Skeletal muscle satellite cell (primary cell): Measurements from ENCODE around the gene OPCML.
"Not testable (repeated sequence)": the region's sequence is repeated elsewhere in the genome, so short reads cannot be mapped to it uniquely, and the experiment has no call there.

Experiments
- H3K27me3 ChIP-seq: 2 replicates; pipeline ENCODE4 v1.7.0; 2013; ENCODE audit warnings: low read length; ENCODE audit not compliant: control insufficient read depth, insufficient read depth
- H3K36me3 ChIP-seq: 2 replicates; pipeline ENCODE4 v1.7.0; 2013; ENCODE audit warnings: mild to moderate bottlenecking, control low read depth, low read length; ENCODE audit not compliant: insufficient read depth
- H3K4me1 ChIP-seq: 2 replicates; pipeline ENCODE4 v1.7.0; 2013; ENCODE audit warnings: low read length; ENCODE audit not compliant: control insufficient read depth, insufficient read depth
- H3K4me2 ChIP-seq: 2 replicates; pipeline ENCODE4 v1.7.0; 2013; ENCODE audit warnings: mild to moderate bottlenecking, low read length
- H3K4me3 ChIP-seq: 2 replicates; pipeline ENCODE4 v1.7.0; 2013; ENCODE audit warnings: low read length
- H3K9ac ChIP-seq: 2 replicates; pipeline ENCODE4 v1.7.0; 2013; ENCODE audit warnings: mild to moderate bottlenecking, low read depth, low read length, moderate library complexity
- H3K9me3 ChIP-seq: replicated peaks from 2 replicates; pipeline ENCODE4 v1.7.0; 2013; ENCODE audit warnings: mild to moderate bottlenecking, control low read depth, low read length

OPCML gene

GRCh38 chr11:132409573-132410355 lies 1122.5 kb downstream of the OPCML start:
- Histone ChIP-seq H3K36me3 (no peaks in the 10 kb centered on the region), H3K27me3 (peaks cover 14% of the 10 kb centered on the region), H3K4me1 (no peaks in the 10 kb centered on the region), H3K9ac (no peak overlapping the region), H3K9me3 (no peaks in the 10 kb centered on the region), H3K4me2 (no peak overlapping the region), H3K4me3 (no peak overlapping the region)

DNA sequence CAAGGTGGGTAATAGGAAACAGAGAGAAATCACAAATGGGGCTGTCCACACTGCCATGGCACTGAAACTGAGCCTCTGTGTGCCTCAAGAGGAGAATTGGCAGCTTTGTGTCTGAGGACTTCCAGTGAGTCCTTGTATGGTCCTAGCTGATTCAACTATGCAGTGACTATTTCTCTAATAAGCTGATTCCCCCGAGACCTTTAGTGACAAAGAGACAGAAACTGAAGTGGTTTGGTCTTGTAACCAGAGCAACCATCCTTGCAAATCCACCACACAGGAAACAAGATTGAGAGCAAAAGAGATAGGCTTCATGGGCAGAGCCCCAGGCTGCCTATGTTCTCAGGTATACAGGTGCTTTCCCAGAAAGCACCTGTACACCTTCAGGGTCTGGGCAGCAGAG lies 1123.4 kb downstream of the OPCML start:
- H3K9me3 ChIP-seq, result no peaks in the 10 kb centered on the region
- peaks cover 18% of the 10 kb centered on the region for H3K27me3 ChIP-seq
- H3K4me3 ChIP-seq, result no peak overlapping the region
- no peaks in the 10 kb centered on the region for H3K36me3 ChIP-seq
- H3K9ac ChIP-seq, result no peak overlapping the region
- no peak overlapping the region for H3K4me2 ChIP-seq
- H3K4me1 ChIP-seq, result no peaks in the 10 kb centered on the region

- Histone ChIP-seq H3K4me3 (no peak overlapping the region), H3K27me3 (peaks cover 32% of the 10 kb centered on the region), H3K9me3 (no peaks in the 10 kb centered on the region), H3K4me1 (no peaks in the 10 kb centered on the region), H3K9ac (no peak overlapping the region), H3K4me2 (no peak overlapping the region), H3K36me3 (no peaks in the 10 kb centered on the region)
Observed at GRCh38 chr11:132405728-132406127, 1126.6 kb downstream of the OPCML start.

- Histone ChIP-seq H3K36me3 (no peaks in the 10 kb centered on the region), H3K4me1 (no peaks in the 10 kb centered on the region), H3K4me3 (no peak overlapping the region), H3K9me3 (no peaks in the 10 kb centered on the region), H3K9ac (no peak overlapping the region), H3K27me3 (peaks cover 18% of the 10 kb centered on the region), H3K4me2 (peak overlapping the region; percentile 2)
Observed at GRCh38 chr11:132402071-132402684, 1130.1 kb downstream of the OPCML start.

DNA sequence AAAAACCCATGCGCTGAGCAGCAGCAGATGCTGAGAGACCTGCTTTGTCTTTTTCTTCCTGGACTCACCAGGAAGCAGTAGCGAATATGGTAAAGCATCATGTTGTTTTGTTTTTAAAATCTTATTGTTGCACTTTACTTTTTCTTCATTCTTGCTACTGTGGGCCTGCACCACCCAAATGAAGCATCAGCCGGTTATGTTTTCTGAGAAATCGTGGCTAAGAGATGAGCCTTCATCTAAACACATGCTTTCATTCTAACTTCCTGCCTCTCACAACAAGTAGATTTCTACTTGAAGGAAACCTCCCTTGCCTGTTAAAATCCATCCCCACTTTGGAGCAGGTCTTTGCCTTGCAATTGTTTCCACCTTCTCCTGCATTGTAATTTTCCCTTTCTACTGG lies 1136.0 kb downstream of the OPCML start:
- H3K36me3 ChIP-seq, result no peaks in the 10 kb centered on the region
- H3K4me3 ChIP-seq, result no peak overlapping the region

GRCh38 chr11:132395434-132395833 lies 1136.9 kb downstream of the OPCML start:
- Histone ChIP-seq H3K27me3 (peaks cover 2% of the 10 kb centered on the region), H3K4me2 (no peak overlapping the region), H3K9ac (no peak overlapping the region), H3K4me3 (no peak overlapping the region), H3K4me1 (no peaks in the 10 kb centered on the region), H3K9me3 (no peaks in the 10 kb centered on the region), H3K36me3 (no peaks in the 10 kb centered on the region)

More for the DNA sequence above, 1136.0 kb downstream of the OPCML start:
- Histone ChIP-seq H3K4me2 (no peak overlapping the region), H3K9me3 (no peaks in the 10 kb centered on the region), H3K27me3 (peaks cover 6% of the 10 kb centered on the region), H3K4me1 (no peaks in the 10 kb centered on the region), H3K9ac (no peak overlapping the region)

GRCh38 chr11:132379540-132379939 lies 1152.8 kb downstream of the OPCML start:
- H3K4me1 ChIP-seq, result no peaks in the 10 kb centered on the region
- no peak overlapping the region for H3K4me2 ChIP-seq
- H3K9ac ChIP-seq, result no peak overlapping the region
- H3K27me3 ChIP-seq, result no peaks in the 10 kb centered on the region
- H3K4me3 ChIP-seq, result no peak overlapping the region
- no peaks in the 10 kb centered on the region for H3K9me3 ChIP-seq
- H3K36me3 ChIP-seq, result no peaks in the 10 kb centered on the region

- Histone ChIP-seq H3K4me1 (no peaks in the 10 kb centered on the region), H3K4me3 (no peak overlapping the region), H3K9me3 (no peaks in the 10 kb centered on the region), H3K9ac (no peak overlapping the region), H3K27me3 (no peaks in the 10 kb centered on the region), H3K4me2 (no peak overlapping the region), H3K36me3 (no peaks in the 10 kb centered on the region)
Observed at GRCh38 chr11:132373405-132374143, 1158.7 kb downstream of the OPCML start.

DNA sequence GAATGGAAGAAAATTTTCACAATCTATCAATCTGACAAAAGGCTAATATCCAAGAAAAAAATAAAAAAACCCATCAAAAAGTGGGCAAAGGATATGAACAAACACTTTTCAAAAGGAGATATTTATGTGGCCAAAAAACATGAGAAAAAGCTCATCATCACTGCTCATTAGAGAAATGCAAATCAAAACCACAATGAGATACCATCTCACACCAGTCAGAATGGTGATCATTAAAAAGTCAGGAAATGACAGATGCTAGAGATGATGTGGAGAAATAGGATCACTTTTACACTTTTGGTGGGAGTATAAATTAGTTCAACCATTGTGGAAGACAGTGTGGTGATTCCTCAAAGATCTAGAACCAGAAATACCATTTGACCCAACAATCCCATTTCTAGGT lies 1162.2 kb downstream of the OPCML start:
- not testable (repeated sequence) for H3K9ac ChIP-seq, H3K27me3 ChIP-seq, H3K4me1 ChIP-seq, H3K4me3 ChIP-seq, H3K36me3 ChIP-seq, H3K4me2 ChIP-seq, H3K9me3 ChIP-seq

DNA sequence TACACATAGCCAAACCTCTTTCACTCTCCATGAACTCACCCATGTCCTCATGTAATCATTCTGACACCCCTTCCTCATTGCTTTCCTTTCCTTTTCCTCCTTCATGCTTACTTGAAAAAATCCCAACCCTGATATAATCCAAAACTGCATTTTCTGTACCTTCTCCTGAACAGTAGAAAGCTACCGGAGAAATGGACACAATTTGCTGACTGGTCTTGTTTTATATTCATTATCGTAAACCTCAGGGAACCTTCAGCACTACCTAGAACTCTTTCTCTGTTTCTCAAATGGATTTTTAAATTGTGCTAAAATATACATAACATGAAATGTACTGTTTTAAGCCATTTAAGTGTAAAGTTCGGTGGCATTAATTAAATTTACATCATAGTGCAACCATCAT lies 1165.0 kb downstream of the OPCML start:
- Histone ChIP-seq H3K4me2 (no peak overlapping the region), H3K27me3 (no peaks in the 10 kb centered on the region), H3K4me1 (no peaks in the 10 kb centered on the region), H3K9me3 (no peaks in the 10 kb centered on the region), H3K36me3 (no peaks in the 10 kb centered on the region), H3K4me3 (no peak overlapping the region), H3K9ac (no peak overlapping the region)

GRCh38 chr11:132365650-132366049 lies 1166.7 kb downstream of the OPCML start:
- no peak overlapping the region for H3K4me3 ChIP-seq
- H3K9me3 ChIP-seq, result no peaks in the 10 kb centered on the region
- H3K36me3 ChIP-seq, result no peaks in the 10 kb centered on the region
- no peaks in the 10 kb centered on the region for H3K4me1 ChIP-seq
- H3K27me3 ChIP-seq, result no peaks in the 10 kb centered on the region
- no peak overlapping the region for H3K9ac ChIP-seq
- H3K4me2 ChIP-seq, result no peak overlapping the region
